Activated T-cell treated with anti-CD3 and anti-CD28 coated beads, Interleukin-2, amount 50 U/mL, for 1 hour (primary cell): ENCODE results near the gene PIK3C3.
"Not testable (repeated sequence)": the region's sequence is repeated elsewhere in the genome, so short reads cannot be mapped to it uniquely, and the experiment has no call there.

Experiments used
- DNase-seq: peaks from one replicate; pipeline ENCODE4 v3.0.0-alpha.2; 2020

PIK3C3 gene

GRCh38 chr18:41966943-41967342 lies 11.9 kb downstream of the PIK3C3 start:
- no peak for DNase-seq

GRCh38 chr18:41967680-41968079 lies 12.6 kb downstream of the PIK3C3 start:
- no peak for DNase-seq

GRCh38 chr18:41969881-41970280 lies 14.8 kb downstream of the PIK3C3 start:
- no peak for DNase-seq

GRCh38 chr18:41972067-41972925 lies 17.3 kb downstream of the PIK3C3 start:
- no peak for DNase-seq

GRCh38 chr18:41973983-41974382 lies 18.9 kb downstream of the PIK3C3 start:
- DNase-seq: no peak

GRCh38 chr18:41974796-41975201 lies 19.8 kb downstream of the PIK3C3 start:
- DNase-seq: no peak

- no peak for DNase-seq
Measured at GRCh38 chr18:41975284-41975683, 20.2 kb downstream of the PIK3C3 start.

- DNase-seq: no peak
Measured at GRCh38 chr18:41977233-41977632, 22.2 kb downstream of the PIK3C3 start.

GRCh38 chr18:41982942-41983660 lies 28.1 kb downstream of the PIK3C3 start:
- no peak for DNase-seq

GRCh38 chr18:41985914-41986313 lies 30.9 kb downstream of the PIK3C3 start:
- no peak for DNase-seq

GRCh38 chr18:41989508-41989907 lies 34.5 kb downstream of the PIK3C3 start:
- DNase-seq: no peak

- DNase-seq: no peak
Measured at GRCh38 chr18:41992066-41992465, 37.0 kb downstream of the PIK3C3 start.

GRCh38 chr18:41992703-41993102 lies 37.7 kb downstream of the PIK3C3 start:
- no peak for DNase-seq

- no peak for DNase-seq
Measured at GRCh38 chr18:41993151-41993550, 38.1 kb downstream of the PIK3C3 start.

- no peak for DNase-seq
Measured at GRCh38 chr18:41996020-41996419, 41.0 kb downstream of the PIK3C3 start.

GRCh38 chr18:41999751-42000150 lies 44.7 kb downstream of the PIK3C3 start:
- no peak for DNase-seq

GRCh38 chr18:42001801-42002200 lies 46.8 kb downstream of the PIK3C3 start:
- DNase-seq: no peak

- no peak for DNase-seq
Measured at GRCh38 chr18:42004653-42005052, 49.6 kb downstream of the PIK3C3 start.

GRCh38 chr18:42005782-42006181 lies 50.7 kb downstream of the PIK3C3 start:
- no peak for DNase-seq

- not testable (repeated sequence) for DNase-seq
Measured at GRCh38 chr18:42009457-42009856, 54.4 kb downstream of the PIK3C3 start.

- no peak for DNase-seq
Measured at GRCh38 chr18:42011053-42011452, 56.0 kb downstream of the PIK3C3 start.

- DNase-seq: no peak
Measured at GRCh38 chr18:42018831-42019230, 63.8 kb downstream of the PIK3C3 start.

- DNase-seq: no peak
Measured at GRCh38 chr18:42024131-42024530, 69.1 kb downstream of the PIK3C3 start.

- no peak for DNase-seq
Measured at GRCh38 chr18:42025491-42025890, 70.5 kb downstream of the PIK3C3 start.
